ENCODE results near the gene MCM9.

- no peak for TF ChIP-seq CTCF (tag by site-specific recombination; IDR thresholded peaks at IDR 0.05)
- TF ChIP-seq, protein P1, sequence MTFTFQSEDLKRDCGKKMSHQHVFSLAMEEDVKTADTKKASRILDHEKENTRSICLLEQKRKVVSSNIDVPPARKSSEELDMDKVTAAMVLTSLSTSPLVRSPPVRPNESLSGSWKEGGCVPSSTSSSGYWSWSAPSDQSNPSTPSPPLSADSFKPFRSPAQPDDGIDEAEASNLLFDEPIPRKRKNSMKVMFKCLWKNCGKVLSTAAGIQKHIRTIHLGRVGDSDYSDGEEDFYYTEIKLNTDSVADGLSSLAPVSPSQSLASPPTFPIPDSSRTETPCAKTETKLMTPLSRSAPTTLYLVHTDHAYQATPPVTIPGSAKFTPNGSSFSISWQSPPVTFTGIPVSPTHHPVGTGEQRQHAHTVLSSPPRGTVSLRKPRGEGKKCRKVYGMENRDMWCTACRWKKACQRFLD (tag by site-specific recombination; IDR thresholded peaks at IDR 0.05): no peak
- no peak for TF ChIP-seq ZNF529 (tag by site-specific recombination; IDR thresholded peaks at IDR 0.05; ENCODE audit: insufficient replicate concordance)
- no peak for TF ChIP-seq ZNF629 (tag by site-specific recombination; IDR thresholded peaks at IDR 0.05)
- no peak for TF ChIP-seq ZNF10 (tag by site-specific recombination; IDR thresholded peaks at IDR 0.05)
- TF ChIP-seq, protein P2, sequence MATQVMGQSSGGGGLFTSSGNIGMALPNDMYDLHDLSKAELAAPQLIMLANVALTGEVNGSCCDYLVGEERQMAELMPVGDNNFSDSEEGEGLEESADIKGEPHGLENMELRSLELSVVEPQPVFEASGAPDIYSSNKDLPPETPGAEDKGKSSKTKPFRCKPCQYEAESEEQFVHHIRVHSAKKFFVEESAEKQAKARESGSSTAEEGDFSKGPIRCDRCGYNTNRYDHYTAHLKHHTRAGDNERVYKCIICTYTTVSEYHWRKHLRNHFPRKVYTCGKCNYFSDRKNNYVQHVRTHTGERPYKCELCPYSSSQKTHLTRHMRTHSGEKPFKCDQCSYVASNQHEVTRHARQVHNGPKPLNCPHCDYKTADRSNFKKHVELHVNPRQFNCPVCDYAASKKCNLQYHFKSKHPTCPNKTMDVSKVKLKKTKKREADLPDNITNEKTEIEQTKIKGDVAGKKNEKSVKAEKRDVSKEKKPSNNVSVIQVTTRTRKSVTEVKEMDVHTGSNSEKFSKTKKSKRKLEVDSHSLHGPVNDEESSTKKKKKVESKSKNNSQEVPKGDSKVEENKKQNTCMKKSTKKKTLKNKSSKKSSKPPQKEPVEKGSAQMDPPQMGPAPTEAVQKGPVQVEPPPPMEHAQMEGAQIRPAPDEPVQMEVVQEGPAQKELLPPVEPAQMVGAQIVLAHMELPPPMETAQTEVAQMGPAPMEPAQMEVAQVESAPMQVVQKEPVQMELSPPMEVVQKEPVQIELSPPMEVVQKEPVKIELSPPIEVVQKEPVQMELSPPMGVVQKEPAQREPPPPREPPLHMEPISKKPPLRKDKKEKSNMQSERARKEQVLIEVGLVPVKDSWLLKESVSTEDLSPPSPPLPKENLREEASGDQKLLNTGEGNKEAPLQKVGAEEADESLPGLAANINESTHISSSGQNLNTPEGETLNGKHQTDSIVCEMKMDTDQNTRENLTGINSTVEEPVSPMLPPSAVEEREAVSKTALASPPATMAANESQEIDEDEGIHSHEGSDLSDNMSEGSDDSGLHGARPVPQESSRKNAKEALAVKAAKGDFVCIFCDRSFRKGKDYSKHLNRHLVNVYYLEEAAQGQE (tag by site-specific recombination; IDR thresholded peaks at IDR 0.05): no peak
- no peak for TF ChIP-seq ZNF121 (tag by site-specific recombination; IDR thresholded peaks at IDR 0.05)
- no peak for TF ChIP-seq ZNF510 (tag by site-specific recombination; IDR thresholded peaks at IDR 0.05; ENCODE audit: insufficient replicate concordance)
- no peak for TF ChIP-seq ZFP41 (tag by site-specific recombination; IDR thresholded peaks at IDR 0.05; ENCODE audit: borderline replicate concordance)
- TF ChIP-seq ZNF274 (IDR thresholded peaks at IDR 0.05; ENCODE audit: low read length): no peak
- TF ChIP-seq ZNF274 (tag by site-specific recombination; IDR thresholded peaks at IDR 0.05; ENCODE audit: borderline replicate concordance): no peak
- TF ChIP-seq, protein P3, sequence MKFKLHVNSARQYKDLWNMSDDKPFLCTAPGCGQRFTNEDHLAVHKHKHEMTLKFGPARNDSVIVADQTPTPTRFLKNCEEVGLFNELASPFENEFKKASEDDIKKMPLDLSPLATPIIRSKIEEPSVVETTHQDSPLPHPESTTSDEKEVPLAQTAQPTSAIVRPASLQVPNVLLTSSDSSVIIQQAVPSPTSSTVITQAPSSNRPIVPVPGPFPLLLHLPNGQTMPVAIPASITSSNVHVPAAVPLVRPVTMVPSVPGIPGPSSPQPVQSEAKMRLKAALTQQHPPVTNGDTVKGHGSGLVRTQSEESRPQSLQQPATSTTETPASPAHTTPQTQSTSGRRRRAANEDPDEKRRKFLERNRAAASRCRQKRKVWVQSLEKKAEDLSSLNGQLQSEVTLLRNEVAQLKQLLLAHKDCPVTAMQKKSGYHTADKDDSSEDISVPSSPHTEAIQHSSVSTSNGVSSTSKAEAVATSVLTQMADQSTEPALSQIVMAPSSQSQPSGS (tag by site-specific recombination; IDR thresholded peaks at IDR 0.05; ENCODE audit: low read depth): no peak
- TF ChIP-seq ZBTB10 (tag by site-specific recombination; IDR thresholded peaks at IDR 0.05): no peak
Observed at GRCh38 chr6:118775381-118775780, 159.6 kb downstream of the MCM9 start.
